ENCODE measurements around the gene AFTPH.

Gene AFTPH

DNA sequence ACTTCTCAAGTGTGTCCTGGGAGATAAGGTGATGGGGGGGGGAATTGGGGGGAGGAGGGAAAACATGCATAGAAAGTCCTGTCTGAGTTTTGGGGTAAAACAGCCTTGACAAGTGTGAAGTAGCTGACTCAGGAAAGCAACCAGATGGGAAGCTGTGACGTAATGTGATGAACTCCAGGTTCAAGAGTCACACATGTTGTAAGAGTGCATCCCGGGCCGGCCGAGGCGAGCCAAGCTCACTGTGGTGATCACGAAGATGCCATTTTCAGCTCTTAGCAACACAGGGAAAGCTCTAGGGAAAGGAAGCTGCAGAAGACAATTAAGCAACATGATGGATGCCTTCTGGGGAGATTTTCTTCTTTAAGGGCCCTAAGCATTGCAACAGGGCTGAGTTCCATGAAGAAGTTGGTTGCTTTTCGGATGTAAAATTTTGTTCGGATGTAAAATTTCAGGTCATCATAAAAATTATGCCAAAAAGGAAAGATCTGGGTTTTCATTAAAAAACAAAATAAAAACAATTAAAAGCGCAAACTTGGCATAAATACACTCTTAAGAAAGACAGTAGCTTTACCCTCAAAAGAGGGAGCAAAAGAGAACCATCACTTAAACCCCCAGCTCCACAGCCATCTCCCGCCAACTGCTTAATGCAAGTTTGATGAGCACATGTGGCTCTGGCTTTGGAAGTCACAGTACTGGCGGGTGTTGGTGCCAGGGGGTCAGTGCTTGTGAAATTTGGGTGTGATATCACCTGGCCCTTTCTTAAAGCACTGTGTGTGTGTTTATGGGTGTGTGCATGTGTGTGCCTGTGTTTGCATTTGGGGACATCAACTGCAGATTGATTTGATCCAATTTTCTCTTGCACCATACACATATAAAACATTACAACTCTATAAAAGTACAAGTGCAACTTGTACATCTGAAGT lies 110.5 kb downstream of the AFTPH start:
- DNase-seq, result no peak

DNA sequence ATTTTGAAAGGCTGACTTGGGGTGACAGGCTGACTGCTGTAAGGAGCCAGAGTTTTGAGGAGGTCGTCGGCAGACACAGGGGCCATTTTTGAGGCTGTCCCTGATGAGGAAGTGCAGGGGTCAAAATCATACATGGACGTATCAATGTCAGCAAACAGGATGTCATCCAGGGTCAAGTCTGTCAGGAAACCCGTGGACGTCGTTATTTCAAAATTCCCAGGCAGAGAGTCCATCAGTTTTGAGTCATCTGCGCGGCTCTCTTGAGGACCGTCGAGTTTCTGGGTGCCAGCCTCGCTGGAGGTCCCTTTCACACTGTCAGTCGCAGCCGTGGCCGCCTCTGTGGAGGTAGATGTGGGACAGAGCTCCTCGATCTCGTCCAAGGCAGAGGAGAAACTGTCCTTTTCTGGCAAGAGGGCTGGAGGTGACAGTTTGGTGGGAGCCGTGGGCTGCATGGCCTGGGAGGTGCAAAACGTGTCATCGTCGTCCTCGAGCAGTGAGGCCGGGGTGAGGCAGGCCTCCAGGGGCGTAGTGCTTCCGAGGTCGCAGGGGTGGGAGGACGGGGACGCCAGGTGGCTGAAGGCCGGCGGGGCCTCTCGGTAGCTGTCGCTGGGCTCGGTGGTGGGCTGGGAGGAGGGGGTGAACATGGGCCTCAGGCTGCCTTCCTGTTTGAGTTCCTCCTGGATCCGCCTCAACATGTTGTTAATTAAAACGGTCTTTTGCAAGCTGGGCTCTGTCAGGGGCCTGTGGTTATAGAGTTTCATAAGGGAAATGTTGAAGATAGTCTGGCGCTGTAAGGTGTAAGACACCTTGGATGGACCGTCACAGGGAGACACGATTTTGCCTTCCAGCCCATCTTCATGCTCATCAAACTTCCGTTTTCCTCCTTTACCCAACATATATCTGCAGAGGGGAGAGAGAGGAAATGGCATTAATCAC lies 112.1 kb downstream of the AFTPH start:
- no peak for DNase-seq

DNA sequence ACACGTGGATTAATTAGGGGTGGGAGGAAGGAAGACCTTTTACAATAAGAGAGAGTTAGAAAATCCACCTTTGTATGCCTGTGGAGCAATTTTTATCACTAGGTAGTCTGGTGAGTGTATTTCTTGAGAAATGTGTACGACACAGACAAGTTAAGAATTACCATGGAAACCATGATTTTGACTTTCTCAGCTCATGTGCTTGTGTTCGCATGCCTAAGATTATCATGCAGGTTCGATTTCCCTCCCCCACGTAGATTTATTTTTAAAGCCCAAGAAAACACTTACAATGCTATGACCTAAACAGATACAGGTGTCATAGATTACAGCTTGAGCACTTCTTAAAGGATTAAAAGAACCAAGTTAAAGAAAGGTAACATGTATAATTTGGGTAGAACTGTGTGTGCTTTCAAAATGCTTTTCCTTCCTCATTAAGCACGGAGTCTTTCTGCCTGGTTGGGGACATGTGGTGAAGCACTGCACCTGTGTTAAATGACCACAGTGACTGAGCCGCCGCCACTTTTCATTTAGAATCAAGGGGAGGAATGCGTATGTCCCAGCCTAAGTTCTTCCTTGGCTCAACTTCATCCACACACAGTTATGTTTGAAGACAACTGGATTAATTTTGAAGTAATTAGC lies 113.0 kb downstream of the AFTPH start:
- DNase-seq, result no peak

DNA sequence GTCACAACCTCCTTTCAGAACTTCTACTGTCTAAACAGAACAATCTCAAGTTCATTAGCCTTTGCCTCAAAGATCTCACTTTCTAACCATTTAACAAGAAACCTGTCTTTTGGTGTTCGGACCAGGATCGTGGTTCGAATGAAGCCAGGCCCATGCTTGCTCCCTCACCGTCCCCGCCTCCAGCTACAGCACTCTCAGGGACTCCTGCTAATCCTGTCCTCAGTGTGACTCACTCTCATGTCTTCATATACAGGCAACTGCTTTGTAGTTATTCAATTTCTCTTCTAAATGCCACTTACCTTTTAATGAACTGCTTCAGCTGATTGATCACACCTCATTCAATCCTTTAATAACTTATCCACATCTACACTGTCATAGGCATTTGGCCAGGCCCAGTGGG lies 113.8 kb downstream of the AFTPH start:
- DNase-seq, result no peak

DNA sequence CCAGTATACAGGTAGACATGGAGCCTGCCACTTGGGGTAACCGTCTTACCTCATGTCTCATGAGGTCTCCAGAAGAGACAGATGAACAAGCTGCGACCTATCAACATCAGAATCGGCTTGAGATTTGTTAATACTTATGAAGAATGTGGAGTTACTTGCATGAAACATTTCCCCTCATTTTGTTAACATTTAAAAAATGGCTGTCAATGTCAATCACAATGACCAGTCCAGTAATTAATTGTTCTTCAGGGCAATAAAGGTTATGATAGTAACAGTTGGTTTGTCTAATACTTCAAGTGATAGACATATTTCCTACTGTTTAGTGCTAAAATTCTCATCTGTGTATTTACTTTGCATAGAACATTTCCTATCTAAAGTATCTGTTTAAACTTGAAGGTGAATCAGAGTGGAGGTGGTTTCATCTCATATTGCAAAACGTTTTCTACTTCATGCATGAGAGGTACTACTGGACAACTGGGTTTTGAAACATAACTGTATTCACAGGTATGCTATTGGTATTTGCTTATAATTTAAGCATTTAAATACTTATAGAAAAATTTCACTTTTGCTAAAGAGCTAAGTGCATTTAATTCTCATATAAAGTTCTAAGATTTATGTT lies 114.5 kb downstream of the AFTPH start:
- no peak for DNase-seq

DNA sequence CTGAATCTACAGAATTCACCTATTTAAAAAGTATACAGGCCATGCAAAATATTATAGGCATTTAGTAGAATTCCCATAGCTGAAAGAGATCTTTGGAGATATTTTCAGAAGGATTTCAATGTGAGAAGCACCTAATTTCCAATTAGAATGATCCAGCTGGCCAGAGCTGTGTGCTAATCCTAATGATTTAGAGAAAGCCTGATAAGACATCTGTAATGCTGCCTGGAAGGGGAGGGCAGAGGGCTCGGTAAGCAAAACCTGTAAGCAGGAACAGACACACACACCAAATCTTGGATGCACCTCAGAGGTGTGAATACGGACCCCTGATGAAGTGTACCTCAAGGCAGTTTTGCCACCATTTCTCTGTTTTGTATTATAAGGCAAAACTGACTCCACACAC lies 115.6 kb downstream of the AFTPH start:
- no peak for DNase-seq

DNA sequence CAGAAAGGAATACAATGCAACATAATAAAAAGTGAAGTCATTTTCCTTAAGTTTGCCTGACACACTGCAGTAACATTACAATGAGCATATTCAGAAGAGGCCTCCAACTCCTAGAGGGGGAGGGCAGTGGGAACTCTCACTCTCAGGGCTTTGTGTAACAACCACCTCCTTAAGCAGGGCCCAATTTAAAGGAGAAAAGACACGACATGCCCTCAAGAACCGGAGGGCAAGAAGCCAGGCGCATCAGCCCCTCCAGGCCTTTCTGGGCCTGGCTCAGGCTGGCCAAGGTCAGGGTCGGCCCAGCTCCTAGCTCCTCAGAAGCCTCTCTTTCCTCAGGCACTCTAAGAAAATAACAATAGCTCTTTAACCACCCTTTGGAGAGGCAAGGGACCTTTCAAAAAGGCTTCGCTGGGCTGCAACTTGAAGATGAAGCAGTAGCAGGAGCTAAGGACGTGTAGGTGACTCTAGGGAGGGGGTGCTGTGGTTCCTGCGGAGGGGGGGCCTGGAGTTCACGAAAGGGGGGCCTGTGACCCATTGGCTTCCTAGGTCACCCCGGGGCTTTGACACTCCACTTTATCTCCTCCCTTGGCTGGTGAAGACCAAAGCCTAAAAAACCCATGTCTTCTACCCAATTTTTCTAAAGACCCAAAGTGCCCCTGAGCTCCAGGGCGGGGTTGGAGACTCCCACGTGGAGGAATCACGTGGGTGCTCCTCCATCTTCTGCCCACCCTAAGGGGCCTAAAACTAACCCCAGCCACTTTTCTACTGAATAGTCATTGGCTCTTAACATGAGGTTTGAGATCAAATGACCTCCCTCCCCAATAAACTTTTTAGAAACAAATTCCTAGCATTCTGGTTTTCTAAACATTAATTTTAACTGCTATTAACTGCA lies 116.3 kb downstream of the AFTPH start:
- DNase-seq, result no peak

DNA sequence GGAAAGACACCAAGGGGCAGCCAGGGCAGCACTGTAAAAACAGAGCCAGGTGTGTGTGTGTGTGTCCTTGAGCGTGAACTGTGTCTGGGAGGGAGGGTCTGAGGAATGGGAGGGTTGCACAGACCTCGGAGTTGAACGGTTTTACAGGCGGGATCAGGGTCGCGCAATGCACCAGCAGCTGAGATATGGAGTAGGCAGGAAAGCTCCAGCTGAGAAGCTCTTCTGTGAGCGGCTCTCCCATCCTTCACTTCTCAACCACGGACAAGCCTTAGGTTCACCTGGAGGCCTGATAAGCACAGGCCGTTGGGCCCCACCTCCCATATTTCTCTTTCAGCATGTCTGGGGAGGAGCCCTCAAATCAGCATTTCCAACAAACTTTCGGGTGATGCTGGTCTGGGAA lies 117.5 kb downstream of the AFTPH start:
- no peak for DNase-seq
